Measurements from ENCODE around the gene CIT.

DNA sequence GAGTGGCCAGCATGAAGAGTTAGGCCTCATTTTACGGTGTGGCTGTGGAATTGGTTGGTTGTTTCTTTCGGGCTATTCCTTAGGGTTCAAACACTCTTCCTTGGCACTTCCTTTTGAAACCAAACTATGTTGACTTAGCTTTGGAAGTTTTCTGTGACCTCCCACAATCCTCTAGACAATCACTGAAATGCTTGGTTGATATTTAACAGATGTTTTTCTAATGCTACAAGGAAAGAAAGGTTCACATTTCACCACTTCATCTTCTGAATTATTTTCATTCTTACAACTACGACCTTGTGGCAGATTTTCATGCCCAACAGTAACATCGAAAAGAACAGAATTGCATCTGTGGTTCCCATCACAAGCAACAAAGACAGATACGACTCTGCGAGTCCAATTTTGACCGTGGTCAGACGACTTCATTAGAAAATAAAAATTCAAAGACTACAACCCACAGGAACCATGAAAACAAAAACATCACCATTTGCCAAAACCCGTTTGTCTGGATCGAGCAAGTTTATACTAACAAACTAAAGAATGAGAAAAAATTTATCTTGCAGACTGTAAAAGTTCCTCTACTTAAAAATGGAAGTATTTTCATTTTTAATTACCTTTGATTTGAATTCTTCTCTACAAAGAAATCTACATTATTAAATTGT, 192.3 kb downstream of the CIT start:
- no peak for TF ChIP-seq TAF1 (IDR thresholded peaks at IDR 0.05; ENCODE audit: borderline replicate concordance, insufficient read depth, low read length)
- TF ChIP-seq REST (IDR thresholded peaks at IDR 0.05; ENCODE audit: insufficient read depth in 1 of 2, low read depth in 2 of 2, low read length in 2 of 2): no peak
- TF ChIP-seq SIN3A (IDR thresholded peaks at IDR 0.05; ENCODE audit: borderline replicate concordance, insufficient read depth, low read length): no peak
- TF ChIP-seq POLR2AphosphoS5 (IDR thresholded peaks at IDR 0.05; ENCODE audit: low read depth, low read length): no peak
- TF ChIP-seq FOXP2 (optimal IDR thresholded peaks at IDR 0.05; ENCODE audit: borderline replicate concordance, extremely low read depth, extremely low read length, insufficient read depth): no peak
